Body of pancreas (tissue), 4 donors: ENCODE measurements around the gene UBE2G2.

Source experiments
- CTCF ChIP-seq, 7 experiments: fragments of 450-650 bp in 4 of 7; fragments of 200-600 bp in 3 of 7; sonication (generic) in 3 of 7; IDR thresholded peaks; one replicate each; pipeline ENCODE4 v1.5.1; 2016 to 2019; ENCODE audit warnings: antibody characterized with exemption in 7 of 7
- POLR2A ChIP-seq, 3 donors: fragments of 450-650 bp; IDR thresholded peaks; one replicate each; pipeline ENCODE4 v1.6.1; 2016; ENCODE audit warnings: antibody characterized with exemption in 3 of 3, mild to moderate bottlenecking in 2 of 3

- no peak for TF ChIP-seq POLR2A (IDR thresholded peaks at IDR 0.05)
- TF ChIP-seq CTCF (IDR thresholded peaks at IDR 0.05), result no peak
These were observed 51.0 kb downstream of the UBE2G2 start for GRCh38 chr21:44750675-44751025.
